PC-3 (cell line): ENCODE measurements around the gene TNFRSF18.

Source experiments
- CTCF ChIP-seq: fragments of 300-600 bp; sonication (generic); conservative IDR thresholded peaks from 2 replicates; pipeline ENCODE4 v1.5.1; 2017; ENCODE audit warnings: antibody characterized with exemption, low read depth, mild to moderate bottlenecking, low read length
- EZH2 ChIP-seq: fragments of 300-600 bp; sonication (generic); IDR thresholded peaks from one replicate; pipeline ENCODE4 v1.6.1; 2017; ENCODE audit warnings: antibody characterized with exemption, mild to moderate bottlenecking, low read length; ENCODE audit not compliant: unreplicated experiment

GRCh38 chr1:1253314-1253713 lies 46.9 kb upstream of the TNFRSF18 start:
- TF ChIP-seq CTCF (no peak), EZH2 (no peak)
